Posterior cingulate gyrus (tissue), 11 donors: ENCODE results near the gene ANKRD66.
"Not testable (repeated sequence)": the region's sequence is repeated elsewhere in the genome, so short reads cannot be mapped to it uniquely, and the experiment has no call there.

Experiments used
- DNase-seq, 10 donors: peaks; one replicate each; pipeline versions ENCODE4 v3.0.0 to v3.0.0-alpha.2; 2020 to 2021; ENCODE audit warnings: mixed read lengths in 3 of 10
- intact Hi-C: fragments of 100-400 bp; cut with DNase I; formaldehyde crosslinking; loops from one replicate; pipeline ENCODE4 v1.15.1; 2023

Gene ANKRD66

GRCh38 chr6:46749731-46750130 lies 3.0 kb downstream of the ANKRD66 start:
- intact Hi-C loops: no loop called here
- DNase-seq: no peak

DNA sequence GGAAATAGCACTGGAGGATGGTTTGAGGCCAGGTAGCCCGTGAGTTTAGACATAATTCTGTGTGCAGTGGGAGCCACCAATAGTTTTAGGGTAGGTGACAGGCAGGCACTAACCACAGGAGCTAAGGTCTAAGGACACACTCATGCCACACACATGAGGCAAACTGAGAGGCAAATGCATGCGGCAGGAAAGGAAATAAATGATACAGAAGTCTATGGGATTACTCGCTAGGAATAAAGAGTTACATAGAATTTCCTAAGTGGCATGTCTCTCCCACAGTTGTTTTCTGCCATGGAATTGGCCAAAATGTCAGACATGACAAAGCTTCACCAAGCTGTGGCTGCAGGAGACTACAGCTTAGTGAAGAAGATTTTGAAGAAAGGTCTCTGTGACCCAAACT lies 4.9 kb downstream of the ANKRD66 start:
- intact Hi-C loops: no loop called here
- no peak for DNase-seq

GRCh38 chr6:46755865-46756264 lies 9.1 kb downstream of the ANKRD66 start:
- no peak for DNase-seq
- intact Hi-C loops: no loop called here

DNA sequence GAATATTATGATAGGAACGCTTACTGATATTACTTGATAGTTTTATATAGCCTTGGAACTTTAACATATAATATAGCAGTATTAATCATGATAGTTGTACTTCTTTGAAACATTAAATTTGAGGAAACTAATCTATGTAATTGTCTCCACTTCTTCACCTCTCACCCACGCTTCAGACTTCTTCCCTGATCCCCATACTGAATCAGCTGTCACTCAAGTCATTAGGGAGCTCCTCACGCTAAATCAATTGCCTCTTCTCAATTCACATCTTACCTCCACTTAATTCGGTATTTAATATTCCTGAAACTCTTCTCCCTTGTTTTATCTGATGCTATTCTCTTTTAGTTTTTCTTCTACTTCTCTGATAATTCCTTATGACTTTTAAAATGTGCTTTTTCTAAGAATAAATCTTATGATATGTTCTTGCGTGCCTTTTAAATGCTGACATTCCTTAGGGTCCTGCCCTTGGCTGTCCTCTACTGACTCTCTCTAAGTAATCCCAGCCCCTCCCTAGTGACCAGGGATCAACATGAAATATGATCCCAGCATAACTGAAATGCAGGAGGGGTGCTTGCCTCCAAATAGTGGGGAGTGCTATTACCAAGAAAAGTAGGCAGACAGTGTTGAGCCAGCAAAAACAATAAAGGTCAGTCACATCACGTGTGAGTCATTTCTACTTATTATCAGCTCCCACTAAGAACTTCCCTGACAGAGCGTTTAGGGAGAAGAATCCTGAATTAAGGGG lies 9.9 kb downstream of the ANKRD66 start:
- intact Hi-C loops: no loop called here
- DNase-seq: no peak

GRCh38 chr6:46757214-46757596 lies 10.5 kb downstream of the ANKRD66 start:
- intact Hi-C loops: no loop called here
- no peak for DNase-seq

GRCh38 chr6:46758960-46759753 lies 12.4 kb downstream of the ANKRD66 start:
- DNase-seq: no peak
- intact Hi-C loops: no loop called here

- intact Hi-C loops: no loop called here
- DNase-seq: no peak
Measured at GRCh38 chr6:46760925-46761324, 14.2 kb downstream of the ANKRD66 start.

DNA sequence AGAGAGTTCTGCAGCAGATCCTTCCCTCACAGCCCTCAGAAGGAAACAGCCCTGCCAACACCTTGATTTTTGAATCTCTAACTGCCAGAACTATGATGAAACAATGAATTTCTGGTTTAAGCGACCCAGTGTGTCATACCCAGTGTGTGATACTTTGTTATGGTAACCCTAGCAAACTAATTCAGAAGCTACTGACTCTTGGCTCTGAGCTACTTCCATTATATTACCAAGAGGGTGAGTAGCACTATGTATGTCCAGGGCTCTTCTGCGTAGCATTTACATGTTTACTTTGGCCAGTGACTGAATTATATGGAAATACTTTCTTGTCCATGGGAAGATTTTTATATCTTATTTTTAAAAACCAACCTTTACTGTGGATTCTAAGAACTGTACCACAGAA lies 16.7 kb downstream of the ANKRD66 start:
- intact Hi-C loops: no loop called here
- no peak for DNase-seq

GRCh38 chr6:46764280-46764679 lies 17.5 kb downstream of the ANKRD66 start:
- intact Hi-C loops: not testable (repeated sequence)
- peak in 2 of 10 donors; percentile 69 to 72 for DNase-seq

- intact Hi-C loops: no loop called here
- no peak for DNase-seq
Measured at GRCh38 chr6:46764961-46765360, 18.2 kb downstream of the ANKRD66 start.

- intact Hi-C loops: no loop called here
- DNase-seq: no peak
Measured at GRCh38 chr6:46772016-46772415, 25.3 kb downstream of the ANKRD66 start.

GRCh38 chr6:46772762-46773161 lies 26.0 kb downstream of the ANKRD66 start:
- intact Hi-C loops: no loop called here
- peak in 2 of 10 donors; percentile 11 to 64 for DNase-seq

GRCh38 chr6:46773201-46773855 lies 26.6 kb downstream of the ANKRD66 start:
- no peak for DNase-seq
- intact Hi-C loops: no loop called here

- intact Hi-C loops: not testable (repeated sequence)
- peak in 2 of 10 donors; percentile 72 to 82 for DNase-seq
Measured at GRCh38 chr6:46774736-46775135, 28.0 kb downstream of the ANKRD66 start.

DNA sequence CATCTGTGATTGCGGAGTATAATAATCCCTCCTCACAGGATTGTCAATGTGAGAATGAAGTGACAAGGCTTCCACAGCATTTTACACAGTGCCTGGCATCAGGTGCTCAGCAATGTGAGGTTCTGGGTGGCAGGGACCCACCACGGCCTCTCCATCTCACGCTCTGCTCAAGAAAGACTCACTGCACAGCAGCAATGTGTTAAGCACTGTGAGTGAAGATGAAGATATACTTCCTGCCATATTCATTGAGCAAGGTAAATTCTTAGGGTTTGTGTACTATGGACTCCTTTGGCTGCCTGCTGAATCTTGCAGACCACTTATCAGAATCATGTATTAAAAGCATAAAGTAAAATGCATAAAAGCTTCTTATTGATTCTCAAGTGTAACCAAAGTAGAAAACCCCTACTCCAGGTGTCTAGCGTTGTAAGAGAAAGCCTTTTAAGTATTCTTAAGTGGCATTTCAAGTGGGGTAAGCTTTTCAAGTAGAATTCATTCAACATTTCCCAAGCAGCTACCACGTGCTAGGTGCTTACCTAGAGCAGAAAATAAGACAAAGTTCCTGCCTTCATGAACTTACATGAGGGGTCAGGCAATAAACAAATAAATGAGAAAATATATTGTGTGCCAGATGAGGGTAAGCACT lies 29.5 kb downstream of the ANKRD66 start:
- intact Hi-C loops: no loop called here
- no peak for DNase-seq

DNA sequence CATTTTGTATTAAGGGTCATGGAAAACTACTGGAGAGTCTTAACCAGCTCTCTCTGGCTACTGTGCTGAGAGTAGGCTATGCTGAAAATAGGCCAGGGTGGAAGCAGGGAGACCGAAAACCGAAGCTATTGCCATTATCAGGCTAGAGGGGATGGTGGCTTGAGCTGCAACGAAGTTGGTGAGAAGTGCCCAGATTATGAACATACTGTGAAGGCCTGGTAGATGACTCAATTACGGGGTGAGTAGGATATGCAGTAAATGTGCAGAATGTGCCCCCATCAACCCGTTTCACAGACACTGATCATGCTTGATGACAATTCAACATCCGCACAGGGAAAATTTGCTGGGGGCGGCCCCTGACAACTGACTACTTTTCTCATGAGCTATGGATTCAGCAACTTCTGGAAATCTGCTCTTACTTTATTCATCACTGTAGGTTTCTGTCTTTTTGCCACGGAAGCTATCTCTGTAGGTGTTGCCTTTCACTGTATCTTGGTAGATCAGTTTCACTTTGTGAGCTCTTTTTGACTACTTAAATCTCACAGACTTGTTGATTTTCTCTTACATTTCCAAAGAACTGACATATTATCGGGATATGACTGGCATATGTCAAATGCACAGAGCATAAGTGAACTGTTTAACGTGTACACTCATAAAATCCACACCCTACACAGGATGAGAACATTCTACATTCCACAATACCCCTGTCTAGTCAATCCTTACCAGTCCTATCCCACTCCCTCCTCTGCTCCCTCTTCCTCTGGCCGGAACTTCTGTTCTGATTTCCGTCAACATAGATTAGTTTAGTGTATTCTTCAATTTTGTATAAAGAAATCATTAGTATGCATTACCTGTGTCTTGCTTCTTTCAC lies 31.0 kb downstream of the ANKRD66 start:
- intact Hi-C loops: no loop called here
- DNase-seq: no peak

GRCh38 chr6:46781478-46782378 lies 35.0 kb downstream of the ANKRD66 start:
- intact Hi-C loops: loop anchor here (10.0 kb wide), 2 partner anchors 77 to 357 kb away; no protein-coding TSS in a partner anchor
- peak in 4 of 10 donors; percentile 35 to 59 (median 54) for DNase-seq

- intact Hi-C loops: loop anchor here (10.0 kb wide), 2 partner anchors 80 to 360 kb away; no protein-coding TSS in a partner anchor
- DNase-seq: no peak
Measured at GRCh38 chr6:46784535-46784934, 37.8 kb downstream of the ANKRD66 start.
